Neural progenitor cell (in vitro differentiated cells): Measurements from ENCODE around the gene ADTRP.

ENCODE experiments used
- CTCF ChIP-seq: fragments of 200-600 bp; sonication (generic); IDR thresholded peaks from 2 replicates; pipeline ENCODE4 v1.5.1; 2017; ENCODE audit warnings: antibody characterized with exemption, mild to moderate bottlenecking
- EZH2 ChIP-seq: fragments of 200-600 bp; sonication (generic); IDR thresholded peaks from 2 replicates; pipeline ENCODE4 v1.6.1; 2017; ENCODE audit warnings: antibody characterized with exemption, mild to moderate bottlenecking, moderate library complexity

GRCh38 chr6:11732036-11732631, 46.5 kb downstream of the ADTRP start:
- TF ChIP-seq CTCF (no peak), EZH2 (no peak)
